Transverse colon (tissue), 4 donors: Measurements from ENCODE around the gene OMP. TPM values are rescaled to one million over a fixed set of nuclear protein-coding genes. Genes with fewer than 3 reads are reported as not detected.
A peak's percentile ranks its signal among the peaks of the same experiment; 100 is the strongest.

ENCODE experiments used
- DNase-seq: peaks from one replicate; pipeline ENCODE4 v3.0.0-alpha.2; 2019
- H3K27ac ChIP-seq, 4 donors: fragments of 200-600 bp; sonication (generic); 2 replicates each; pipeline ENCODE4 v1.5.1; 2016 to 2018; ENCODE audit warnings: inconsistent platforms in 4 of 4
- H3K27me3 ChIP-seq: fragments of 200-600 bp; sonication (generic); 2 replicates; pipeline ENCODE4 v1.5.1; 2017; ENCODE audit warnings: inconsistent platforms
- H3K36me3 ChIP-seq, 4 donors: fragments of 200-600 bp; sonication (generic); 2 replicates each; pipeline ENCODE4 v1.5.1; 2017 to 2019; ENCODE audit warnings: inconsistent platforms in 4 of 4
- H3K4me1 ChIP-seq, 4 donors: fragments of 200-600 bp; sonication (generic); 2 replicates each; pipeline ENCODE4 v1.5.1; 2017 to 2020; ENCODE audit warnings: inconsistent platforms in 4 of 4
- H3K4me3 ChIP-seq, 4 donors: fragments of 200-600 bp; sonication (generic); 1 replicate in 1 of 4; 2 replicates in 3 of 4; pipeline versions ENCODE4 v1.5.1 to v1.6.1; 2017 to 2019; ENCODE audit warnings: inconsistent platforms in 4 of 4
- H3K9me3 ChIP-seq, 2 donors: fragments of 200-600 bp; sonication (generic); 2 replicates each; pipeline ENCODE4 v1.5.1; 2017 to 2019; ENCODE audit warnings: inconsistent platforms in 2 of 2
- EP300 ChIP-seq: sonication (generic); formaldehyde crosslinking; IDR thresholded peaks from one replicate; pipeline ENCODE4 v1.6.1; 2017; ENCODE audit warnings: antibody characterized with exemption, low read depth
- POLR2A ChIP-seq: fragments of 450-650 bp; IDR thresholded peaks from one replicate; pipeline ENCODE4 v1.6.1; 2016; ENCODE audit warnings: antibody characterized with exemption, mild to moderate bottlenecking, moderate library complexity
- POLR2AphosphoS5 ChIP-seq, 3 donors: sonication (generic); formaldehyde crosslinking; IDR thresholded peaks; one replicate each; pipeline ENCODE4 v1.6.1; 2016; ENCODE audit warnings: antibody characterized with exemption in 3 of 3
- WGBS, 2 donors: methylation state at CpG; one replicate each; pipeline ENCODE4 v1.1.5; 2018; ENCODE audit warnings: low coverage in 1 of 2; 5-methylcytosine and 5-hydroxymethylcytosine counted together
- in situ Hi-C, 4 donors: fragments of 200-750 bp; cut with MboI; loops; one replicate each; pipeline versions ENCODE4 v1.15.0 to v1.15.1; 2017; ENCODE audit warnings: low sequenced_read_pairs in 3 of 4, low pct_ligation_motif_present in 1 of 4, low pct_unique_long_range_greater_than_20kb in 1 of 4
- intact Hi-C: fragments of 100-400 bp; cut with DNase I; formaldehyde crosslinking; loops from one replicate; pipeline ENCODE4 v1.15.1; 2023; ENCODE audit warnings: low total_unique reads
- total RNA-seq, 4 donors: library from RNA; depleted of rRNA; stranded (reverse); fragments of >200 nt; gene quantifications; one replicate each; pipeline ENCODE4 v1.1.0, GENCODE V29; 2016
- TF ChIP-seq, protein P1 (sequence below), 5 experiments: fragments of 200-600 bp in 3 of 5; fragments of 450-650 bp in 2 of 5; sonication (generic) in 3 of 5; IDR thresholded peaks; 1 replicate in 2 of 5; 2 replicates in 3 of 5; pipeline ENCODE4 v1.5.1; 2016 to 2017; ENCODE audit warnings: antibody characterized with exemption in 5 of 5, inconsistent platforms in 3 of 5, mild to moderate bottlenecking in 2 of 5, moderate library complexity in 1 of 5

OMP gene
- total RNA-seq, 4 donors from 2014 or later, result 16.0 to 126 (median 49.4) TPM

DNA sequence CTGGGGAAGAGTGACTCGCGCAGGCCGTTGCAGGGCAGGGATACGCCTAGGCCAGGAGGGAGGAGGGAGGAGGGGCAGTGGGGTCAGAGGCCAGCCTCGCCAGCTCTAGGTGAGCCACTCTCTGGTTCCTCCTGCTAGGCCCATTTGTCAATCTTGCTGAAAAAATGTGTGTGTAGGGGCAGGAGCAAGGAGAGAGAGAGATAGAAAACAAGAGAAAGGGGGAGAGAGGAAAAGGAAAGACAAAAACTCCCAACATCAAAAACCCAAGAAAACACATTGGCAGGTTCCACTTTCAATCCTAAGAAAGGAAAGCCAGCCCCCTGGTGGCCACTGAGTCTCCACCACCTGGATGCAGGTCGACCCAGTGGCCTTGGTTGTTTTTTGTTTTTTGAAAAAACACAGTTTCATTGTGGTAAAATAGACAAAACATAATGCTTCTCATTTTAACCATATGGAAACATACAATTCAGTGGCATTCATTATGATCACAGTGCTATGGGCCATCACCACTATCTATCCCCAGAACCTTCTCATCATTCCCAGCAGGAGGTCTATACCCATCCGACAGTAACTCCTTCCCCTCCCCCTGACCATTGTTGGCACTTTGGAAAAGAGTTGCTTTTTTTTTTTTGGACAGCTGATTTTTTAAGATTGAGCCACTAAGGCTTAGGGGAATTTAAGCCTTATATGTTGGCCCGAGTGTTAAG, 10.9 kb downstream of the OMP start:
- H3K4me1 ChIP-seq, result peaks cover 5 to 18% (median 7%) of the 10 kb centered on the region in 4 donors
- no peak for TF ChIP-seq POLR2A
- TF ChIP-seq, protein P1, sequence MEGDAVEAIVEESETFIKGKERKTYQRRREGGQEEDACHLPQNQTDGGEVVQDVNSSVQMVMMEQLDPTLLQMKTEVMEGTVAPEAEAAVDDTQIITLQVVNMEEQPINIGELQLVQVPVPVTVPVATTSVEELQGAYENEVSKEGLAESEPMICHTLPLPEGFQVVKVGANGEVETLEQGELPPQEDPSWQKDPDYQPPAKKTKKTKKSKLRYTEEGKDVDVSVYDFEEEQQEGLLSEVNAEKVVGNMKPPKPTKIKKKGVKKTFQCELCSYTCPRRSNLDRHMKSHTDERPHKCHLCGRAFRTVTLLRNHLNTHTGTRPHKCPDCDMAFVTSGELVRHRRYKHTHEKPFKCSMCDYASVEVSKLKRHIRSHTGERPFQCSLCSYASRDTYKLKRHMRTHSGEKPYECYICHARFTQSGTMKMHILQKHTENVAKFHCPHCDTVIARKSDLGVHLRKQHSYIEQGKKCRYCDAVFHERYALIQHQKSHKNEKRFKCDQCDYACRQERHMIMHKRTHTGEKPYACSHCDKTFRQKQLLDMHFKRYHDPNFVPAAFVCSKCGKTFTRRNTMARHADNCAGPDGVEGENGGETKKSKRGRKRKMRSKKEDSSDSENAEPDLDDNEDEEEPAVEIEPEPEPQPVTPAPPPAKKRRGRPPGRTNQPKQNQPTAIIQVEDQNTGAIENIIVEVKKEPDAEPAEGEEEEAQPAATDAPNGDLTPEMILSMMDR (IDR thresholded peaks at IDR 0.05), result peak; percentile 28 to 51 (median 40)
- no peaks in the 10 kb centered on the region for H3K9me3 ChIP-seq
- intact Hi-C loops, result no loop called here
- H3K27me3 ChIP-seq, result no peaks in the 10 kb centered on the region
- no peak for DNase-seq
- H3K36me3 ChIP-seq, result peaks cover 0 to 8% (median 3%) of the 10 kb centered on the region in 4 donors
- WGBS, 2 donors, result 56 to 64% methylated on average over 3 to 8 of the region's 8 CpGs
- no peak overlapping the region for H3K27ac ChIP-seq
- no peak overlapping the region for H3K4me3 ChIP-seq
- in situ Hi-C loops, result no loop called here

DNA sequence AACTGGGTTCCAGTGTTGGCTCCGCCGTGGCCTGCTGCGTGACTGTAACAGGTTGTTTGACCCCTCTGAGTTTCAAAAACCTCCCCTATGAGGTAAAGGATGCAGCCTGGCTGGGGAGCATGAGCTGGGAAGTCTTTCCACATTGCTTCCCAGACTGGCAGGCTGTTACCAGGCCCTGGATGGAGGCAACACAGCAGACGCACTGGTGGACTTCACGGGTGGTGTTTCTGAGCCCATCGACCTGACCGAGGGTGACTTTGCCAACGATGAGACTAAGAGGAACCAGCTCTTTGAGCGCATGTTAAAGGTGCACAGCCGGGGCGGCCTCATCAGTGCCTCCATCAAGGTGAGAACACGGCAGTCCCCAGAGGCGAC, 11.4 kb downstream of the OMP start:
- intact Hi-C loops (no loop called here), in situ Hi-C loops (no loop called here)
- H3K9me3 ChIP-seq, result no peaks in the 10 kb centered on the region
- no peak for DNase-seq
- H3K27me3 ChIP-seq, result no peaks in the 10 kb centered on the region
- H3K4me1 ChIP-seq, result peaks cover 4 to 16% (median 5%) of the 10 kb centered on the region in 4 donors
- H3K4me3 ChIP-seq, result no peak overlapping the region
- H3K27ac ChIP-seq, result no peak overlapping the region
- TF ChIP-seq POLR2AphosphoS5 (IDR thresholded peaks at IDR 0.05) (no peak), POLR2A (no peak), EP300 (no peak)
- TF ChIP-seq, protein P1 (IDR thresholded peaks at IDR 0.05), result no peak
- H3K36me3 ChIP-seq, result peaks cover 0 to 13% (median 3%) of the 10 kb centered on the region in 4 donors
- WGBS, 2 donors, result 94% methylated on average over 3 to 13 of the region's 13 CpGs

- DNase-seq, result no peak
- H3K36me3 ChIP-seq, result peaks cover 0 to 16% (median 3%) of the 10 kb centered on the region in 4 donors
- 96% methylated on average over 16 of the region's 16 CpGs; no CpG with 5 or more reads in 1 of the 2 donors for WGBS, 2 donors
- H3K9me3 ChIP-seq, result no peaks in the 10 kb centered on the region
- in situ Hi-C loops, result no loop called here
- intact Hi-C loops, result no loop called here
- peaks cover 0 to 7% (median 0%) of the 10 kb centered on the region in 4 donors for H3K4me1 ChIP-seq
- H3K27ac ChIP-seq, result no peak overlapping the region
- H3K4me3 ChIP-seq, result no peak overlapping the region
- no peak for TF ChIP-seq POLR2A
- TF ChIP-seq POLR2AphosphoS5 (IDR thresholded peaks at IDR 0.05), result no peak
- TF ChIP-seq, protein P1 (IDR thresholded peaks at IDR 0.05), result no peak
- no peak for TF ChIP-seq EP300
- no peaks in the 10 kb centered on the region for H3K27me3 ChIP-seq
Measured at GRCh38 chr11:77115181-77115611, 12.6 kb downstream of the OMP start.

DNA sequence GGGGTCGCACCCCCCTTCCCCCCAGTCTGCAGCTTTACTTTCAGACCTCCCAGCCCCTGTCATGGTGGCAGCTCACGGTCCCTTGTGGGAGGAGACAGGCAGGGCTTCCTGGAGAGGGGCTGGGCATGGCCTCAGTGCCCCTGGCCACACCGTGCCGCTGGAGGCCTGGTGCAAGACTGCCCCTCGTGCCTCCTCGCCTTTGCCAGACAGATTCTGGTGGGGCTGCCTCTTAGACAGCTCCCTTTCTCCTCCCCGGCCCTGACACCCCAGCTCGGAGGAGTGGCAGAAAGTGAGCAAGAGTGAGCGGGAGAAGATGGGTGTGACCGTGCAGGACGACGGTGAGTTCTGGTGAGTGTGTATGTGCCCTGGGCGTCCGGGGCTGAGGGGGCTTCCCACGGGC, 13.3 kb downstream of the OMP start:
- H3K9me3 ChIP-seq, result no peaks in the 10 kb centered on the region
- intact Hi-C loops, result no loop called here
- WGBS, 2 donors, result 85% methylated on average over 15 of the region's 15 CpGs; no CpG with 5 or more reads in 1 of the 2 donors
- H3K27ac ChIP-seq, result no peak overlapping the region
- peaks cover 0 to 23% (median 5%) of the 10 kb centered on the region in 4 donors for H3K36me3 ChIP-seq
- in situ Hi-C loops, result no loop called here
- H3K4me3 ChIP-seq, result no peak overlapping the region
- TF ChIP-seq, protein P1 (IDR thresholded peaks at IDR 0.05), result no peak
- TF ChIP-seq EP300, result no peak
- no peak for TF ChIP-seq POLR2A
- no peak for TF ChIP-seq POLR2AphosphoS5 (IDR thresholded peaks at IDR 0.05)
- no peak for DNase-seq
- peaks cover 0 to 4% (median 0%) of the 10 kb centered on the region in 4 donors for H3K4me1 ChIP-seq
- no peaks in the 10 kb centered on the region for H3K27me3 ChIP-seq
